Smooth muscle cell (in vitro differentiated cells): ENCODE data around the gene HESX1. TPM values are rescaled to one million over a fixed set of nuclear protein-coding genes. Genes with fewer than 3 reads are reported as not detected.

ENCODE experiments used
- DNase-seq: peaks from one replicate; lab custom pipeline; 2025; ENCODE audit not compliant: unreplicated experiment; lab: John Stamatoyannopoulos, UW
- H2AFZ ChIP-seq: fragments of 200-600 bp; sonication (generic); 2 replicates; pipeline ENCODE4 v1.6.0; 2016; ENCODE audit warnings: antibody characterized with exemption, low read depth, mild to moderate bottlenecking
- H3F3A ChIP-seq: fragments of 200-600 bp; sonication (generic); 2 replicates; pipeline ENCODE4 v1.6.0; 2017; ENCODE audit warnings: antibody characterized with exemption, low read depth
- H3K27ac ChIP-seq: fragments of 200-600 bp; sonication (generic); 2 replicates; pipeline ENCODE4 v1.5.1; 2016; ENCODE audit warnings: low read depth, mild to moderate bottlenecking
- H3K27me3 ChIP-seq: fragments of 200-600 bp; sonication (generic); 2 replicates; pipeline ENCODE4 v1.6.1; 2016; ENCODE audit warnings: low read depth, mild to moderate bottlenecking
- H3K36me3 ChIP-seq: fragments of 200-600 bp; sonication (generic); 2 replicates; pipeline ENCODE4 v1.5.1; 2016; ENCODE audit warnings: low read depth
- H3K4me1 ChIP-seq: fragments of 200-600 bp; sonication (generic); 2 replicates; pipeline ENCODE4 v1.5.1; 2016; ENCODE audit warnings: low read depth
- H3K4me2 ChIP-seq: fragments of 200-600 bp; sonication (generic); 2 replicates; pipeline ENCODE4 v1.6.0; 2016; ENCODE audit warnings: mild to moderate bottlenecking
- H3K4me3 ChIP-seq: fragments of 200-600 bp; sonication (generic); 2 replicates; pipeline ENCODE4 v1.5.1; 2016; ENCODE audit warnings: mild to moderate bottlenecking
- H3K79me2 ChIP-seq: fragments of 200-600 bp; sonication (generic); 2 replicates; pipeline ENCODE4 v1.6.0; 2016; ENCODE audit warnings: low read depth, mild to moderate bottlenecking
- H3K9ac ChIP-seq: fragments of 200-600 bp; sonication (generic); 2 replicates; pipeline ENCODE4 v1.6.0; 2016; ENCODE audit warnings: low read depth
- H3K9me3 ChIP-seq: fragments of 200-600 bp; sonication (generic); replicated peaks from 2 replicates; pipeline ENCODE4 v1.5.1; 2016; ENCODE audit warnings: low read depth
- H4K20me1 ChIP-seq: fragments of 200-600 bp; sonication (generic); 2 replicates; pipeline ENCODE4 v1.6.0; 2016; ENCODE audit warnings: low read depth
- CTCF ChIP-seq: fragments of 200-600 bp; sonication (generic); IDR thresholded peaks from 2 replicates; pipeline ENCODE4 v1.5.1; 2017; ENCODE audit warnings: borderline replicate concordance, mild to moderate bottlenecking, antibody characterized with exemption; ENCODE audit not compliant: insufficient read depth, poor library complexity, severe bottlenecking
- WGBS: methylation state at CpG from one replicate; pipeline ENCODE4 v1.1.7; 2016; ENCODE audit warnings: low lambda C conversion rate; 5-methylcytosine and 5-hydroxymethylcytosine counted together
- polyA plus RNA-seq: library from polyadenylated mRNA; unstranded; fragments of >200 nt; fragmentation: Nextera tagmentation; extraction: Ambion mirVana; gene quantifications from 2 replicates; pipeline ENCODE4 v1.2.1, GENCODE V29; 2016
- total RNA-seq: library from RNA; depleted of rRNA; stranded (reverse); fragments of >200 nt; gene quantifications from 2 replicates; pipeline ENCODE4 v1.2.3, GENCODE V29; 2014

The HESX1 gene
- total and polyA plus RNA-seq, 2 experiments from 2014 or later: 2.1 TPM; not detected in 1

- Histone ChIP-seq H4K20me1 (no peaks in the 10 kb centered on the region), H3K27me3 (peaks cover 4% of the 10 kb centered on the region), H3K9ac (no peak overlapping the region), H3K27ac (no peak overlapping the region), H3K4me1 (peaks cover 15% of the 10 kb centered on the region), H3F3A (no peaks in the 10 kb centered on the region), H3K9me3 (no peaks in the 10 kb centered on the region), H3K4me3 (no peak overlapping the region), H3K4me2 (no peak overlapping the region), H3K36me3 (no peaks in the 10 kb centered on the region), H2AFZ (no peak overlapping the region), H3K79me2 (no peaks in the 10 kb centered on the region)
- 25% methylated on average over 2 of the region's 2 CpGs for WGBS
- no peak for DNase-seq
- no peak for TF ChIP-seq CTCF
These were observed 33.1 kb downstream of the HESX1 start for GRCh38 chr3:57166660-57167059.

- H3F3A ChIP-seq: no peaks in the 10 kb centered on the region
- H2AFZ ChIP-seq: no peak overlapping the region
- no peaks in the 10 kb centered on the region for H4K20me1 ChIP-seq
- H3K27me3 ChIP-seq: peaks cover 4% of the 10 kb centered on the region
- peaks cover 26% of the 10 kb centered on the region for H3K4me1 ChIP-seq
- H3K79me2 ChIP-seq: no peaks in the 10 kb centered on the region
- DNase-seq: no peak
- H3K9ac ChIP-seq: no peak overlapping the region
- TF ChIP-seq CTCF: no peak
- WGBS: 71% methylated on average over 4 of the region's 4 CpGs
- no peaks in the 10 kb centered on the region for H3K9me3 ChIP-seq
- H3K36me3 ChIP-seq: no peaks in the 10 kb centered on the region
- H3K4me3 ChIP-seq: peak overlapping the region; percentile 75
- peak overlapping the region; percentile 100 for H3K4me2 ChIP-seq
- no peak overlapping the region for H3K27ac ChIP-seq
These were observed 34.1 kb downstream of the HESX1 start for GRCh38 chr3:57165641-57166040.

GRCh38 chr3:57164657-57165573 lies 34.9 kb downstream of the HESX1 start, which contains the start of gene IL17RD:
Gene IL17RD, minus strand, starts transcription at chr3:57165353. Its CDS starts 67 bp downstream, at chr3:57165286.
- Histone ChIP-seq H3K27me3 (peaks cover 4% of the 10 kb centered on the region), H3K27ac (no peak within 1 kb of the TSS), H3K36me3 (no peaks in the 10 kb centered on the region), H3F3A (no peaks in the 10 kb centered on the region), H2AFZ (peak within 1 kb of the TSS; percentile 88), H3K4me3 (peak within 1 kb of the TSS; percentile 75), H3K79me2 (no peaks in the 10 kb centered on the region), H3K9me3 (no peaks in the 10 kb centered on the region), H3K4me1 (peaks cover 33% of the 10 kb centered on the region), H3K4me2 (peak within 1 kb of the TSS; percentile 100), H4K20me1 (no peaks in the 10 kb centered on the region), H3K9ac (peak within 1 kb of the TSS; percentile 43)
- peak; percentile 44 for DNase-seq
- no peak for TF ChIP-seq CTCF
- under 1% methylated on average over 83 of the region's 98 CpGs for WGBS
